K562 (cell line): ENCODE results near the gene OR10H2. TPM values are rescaled to one million over a fixed set of nuclear protein-coding genes. Genes with fewer than 3 reads are reported as not detected.
A peak's percentile ranks its signal among the peaks of the same experiment; 100 is the strongest.

Experiments
- ATAC-seq: fragments of 200-7000 bp; cut with Tn5 transposase; 3 replicates; pipeline ENCODE4 v1.9.1; 2020; ENCODE audit warnings: moderate library complexity
- BruUV-seq: library from RNA; stranded (reverse); fragments of 400-500 nt; replicated peaks from 2 replicates; lab custom pipeline; 2021; lab: Mats Ljungman, UMichigan
- CTCF ChIA-PET: fragments of 300-600 bp; formaldehyde crosslinking; extraction: SDS; loops from one replicate; lab custom pipeline; 2021; ENCODE audit warnings: low intra/inter-chr PET ratio; lab: Yijun Ruan, JAX
- POLR2A ChIA-PET: fragments of 300-600, 350-650 bp; sonication (Branson Sonifier 250); formaldehyde crosslinking; extraction: SDS; loops from one replicate; lab custom pipeline; 2021; ENCODE audit warnings: antibody characterized with exemption, inconsistent platforms; lab: Yijun Ruan, JAX
- DNase-seq, 4 experiments: peaks; one replicate each; pipeline versions ENCODE4 v3.0.0 to v3.0.0-alpha.2; 2011 to 2018; ENCODE audit warnings: low spot score in 3 of 4, mixed read lengths in 3 of 4; ENCODE audit errors: extremely low read depth in 1 of 4
- FAIRE-seq: peaks from 2 replicates; lab custom pipeline; 2011; peaks lifted over from hg19 to GRCh38; lab: Jason Lieb, UNC
- H2AFZ ChIP-seq: 2 replicates; pipeline ENCODE4 v1.6.0; 2011; ENCODE audit warnings: low read depth, low read length, control low read depth, inconsistent platforms
- H3K27ac ChIP-seq: fragments of 200-600 bp; 3 replicates; pipeline ENCODE4 v1.8.0; 2011; ENCODE audit warnings: low read depth, mild to moderate bottlenecking, control low read depth, inconsistent platforms, low read length, moderate library complexity, mixed read lengths; ENCODE audit errors: extremely low read depth
- H3K27me3 ChIP-seq, 2 experiments: fragments of 300-600 bp in 1 of 2; 2 replicates in 1 of 2; 3 replicates in 1 of 2; pipeline versions ENCODE4 v1.6.0 to v1.8.0; 2011; ENCODE audit warnings: inconsistent platforms in 2 of 2, low read length in 2 of 2, mild to moderate bottlenecking in 1 of 2, mixed read lengths in 1 of 2, moderate library complexity in 1 of 2; ENCODE audit not compliant: control insufficient read depth in 2 of 2, insufficient read depth in 2 of 2
- H3K36me3 ChIP-seq: fragments of 300-600 bp; 3 replicates; pipeline ENCODE4 v1.8.0; 2011; ENCODE audit warnings: mild to moderate bottlenecking, low read length, inconsistent platforms; ENCODE audit not compliant: control insufficient read depth, insufficient read depth
- H3K4me1 ChIP-seq, 2 experiments: fragments of 200-600 bp in 1 of 2; replicated peaks in 1 of 2; 2 replicates in 1 of 2; 3 replicates in 1 of 2; pipeline versions ENCODE4 v1.5.1 to v1.8.0; 2011; ENCODE audit warnings: inconsistent platforms in 2 of 2, low read length in 2 of 2, mild to moderate bottlenecking in 1 of 2, mixed read lengths in 1 of 2, moderate library complexity in 1 of 2; ENCODE audit not compliant: control insufficient read depth in 2 of 2, insufficient read depth in 2 of 2
- H3K4me2 ChIP-seq: 2 replicates; pipeline ENCODE4 v1.6.1; 2011; ENCODE audit warnings: low read length, control low read depth, inconsistent platforms, mixed read lengths; ENCODE audit not compliant: insufficient read depth
- H3K4me3 ChIP-seq: fragments of 200-600 bp; sonication (generic), shearing (Covaris generic); 2 replicates; pipeline ENCODE4 v1.5.1; 2016; ENCODE audit warnings: control low read depth, inconsistent platforms
- H3K79me2 ChIP-seq: fragments of 200-600 bp; 3 replicates; pipeline ENCODE4 v1.8.0; 2011; ENCODE audit warnings: low read length, inconsistent platforms; ENCODE audit not compliant: control insufficient read depth, insufficient read depth
- H3K9ac ChIP-seq, 2 experiments: 2 replicates each; pipeline versions ENCODE4 v1.6.0 to v1.6.1; 2011; ENCODE audit warnings: low read depth in 2 of 2, low read length in 2 of 2, control low read depth in 1 of 2, inconsistent platforms in 1 of 2, mild to moderate bottlenecking in 1 of 2, mixed read lengths in 1 of 2; ENCODE audit not compliant: insufficient read depth in 1 of 2
- H3K9me1 ChIP-seq: one replicate; pipeline ENCODE4 v1.6.0; 2011; ENCODE audit warnings: inconsistent platforms, mild to moderate bottlenecking, low read length, moderate library complexity; ENCODE audit not compliant: control insufficient read depth, insufficient read depth
- H3K9me3 ChIP-seq: replicated peaks from 2 replicates; pipeline ENCODE4 v1.5.1; 2011; ENCODE audit warnings: low read depth, low read length, inconsistent platforms; ENCODE audit not compliant: control insufficient read depth, insufficient read depth
- H4K20me1 ChIP-seq: replicated peaks from 2 replicates; pipeline ENCODE4 v1.6.1; 2011; ENCODE audit warnings: low read length, inconsistent platforms, mixed read lengths; ENCODE audit not compliant: control insufficient read depth, insufficient read depth
- BCOR ChIP-seq: fragments of 450-650 bp; IDR thresholded peaks from 2 replicates; pipeline ENCODE4 v1.6.1; 2016
- JUN ChIP-seq, 2 experiments: sonication (generic) in 1 of 2; formaldehyde crosslinking in 1 of 2; IDR thresholded peaks; 2 replicates each; pipeline versions ENCODE4 v1.6.1 to v1.8.0; 2012 to 2022; ENCODE audit warnings: borderline replicate concordance in 2 of 2, mild to moderate bottlenecking in 2 of 2, improper control_type of control experiment in 1 of 2, low read depth in 1 of 2, low read length in 1 of 2, missing genetic modification reagents in 1 of 2
- NFIC ChIP-seq: fragments of 450-650 bp; IDR thresholded peaks from 2 replicates; pipeline ENCODE4 v1.6.1; 2017; ENCODE audit warnings: mild to moderate bottlenecking, inconsistent platforms
- NONO ChIP-seq, 2 experiments: fragments of 200-400 bp in 1 of 2; fragments of 450-650 bp in 1 of 2; formaldehyde crosslinking in 1 of 2; IDR thresholded peaks; 2 replicates each; pipeline ENCODE4 v1.6.1; 2017; ENCODE audit warnings: low read depth in 2 of 2, mild to moderate bottlenecking in 2 of 2, moderate library complexity in 2 of 2, low read length in 1 of 2
- RAD21 ChIP-seq, 2 experiments: fragments of 250-450 bp in 1 of 2; fragments of 450-650 bp in 1 of 2; sonication (Bioruptor Pico) in 1 of 2; formaldehyde crosslinking in 1 of 2; IDR thresholded peaks in 1 of 2; conservative IDR thresholded peaks in 1 of 2; 2 replicates each; pipeline versions ENCODE4 v1.4.0 to v1.8.0; 2020 to 2022; ENCODE audit warnings: mild to moderate bottlenecking in 2 of 2, moderate library complexity in 1 of 2
- SMC3 ChIP-seq: conservative IDR thresholded peaks from 2 replicates; pipeline ENCODE4 v1.6.1; 2011; ENCODE audit warnings: low read depth, low read length, improper control_type of control experiment; ENCODE audit not compliant: insufficient read depth
- ZNF24 ChIP-seq: fragments of 450-650 bp; IDR thresholded peaks from 2 replicates; pipeline ENCODE4 v1.6.1; 2016
- whole genome bisulfite sequencing: fragments of 100-300 bp; shearing (Covaris generic); methylation state at CpG from one replicate; pipeline ENCODE4 v1.1.6; 2016; ENCODE audit warnings: low coverage, mixed read lengths; ENCODE audit not compliant: insufficient coverage; ENCODE audit errors: missing lambda C conversion rate; 5-methylcytosine and 5-hydroxymethylcytosine counted together
- in situ Hi-C: fragments of 300-500 bp; cut with MboI; formaldehyde crosslinking; loops from 4 replicates; pipeline ENCODE4 v1.15.0; 2018; ENCODE audit warnings: inconsistent platforms, mixed read lengths
- intact Hi-C: fragments of 100-400 bp; cut with micrococcal nuclease; formaldehyde crosslinking; loops from 2 replicates; pipeline ENCODE4 v1.14.2; 2022
- polyA plus RNA-seq, 8 experiments: library from polyadenylated mRNA; depleted of rRNA in 4 of 8; stranded (reverse) in 5 of 8; unstranded in 3 of 8; fragments of >200 nt; fragmentation: Nextera tagmentation in 2 of 8; fragmentation: Illumina TruSeq in 1 of 8; extraction: Ambion mirVana in 2 of 8; extraction: Trizol in 1 of 8; gene quantifications; 2 replicates each; pipeline versions ENCODE4 v1.2.1 to v1.2.3, GENCODE V29; 2011 to 2014; ENCODE audit warnings: inconsistent platforms in 1 of 8, missing spikeins in 1 of 8
- total RNA-seq, 7 experiments: library from RNA; depleted of rRNA in 6 of 7; stranded (reverse); fragments of >200 nt in 6 of 7; fragmentation: Illumina TruSeq in 2 of 7; extraction: Trizol in 2 of 7; gene quantifications; 2 replicates each; pipeline versions ENCODE4 v1.2.1 to v1.2.3, GENCODE V29; 2011 to 2021; ENCODE audit warnings: low replicate concordance in 1 of 7
- TF ChIP-seq, protein P1 (sequence below): fragments of 200-800 bp; sonication (Bioruptor generic); IDR thresholded peaks from 2 replicates; pipeline ENCODE4 v1.6.1; 2017; ENCODE audit warnings: missing genetic modification characterization, missing compliant biosample characterization
- TF ChIP-seq, protein P2 (sequence below), 3 experiments: IDR thresholded peaks in 2 of 3; conservative IDR thresholded peaks in 1 of 3; 2 replicates each; pipeline ENCODE4 v1.5.1; 2011 to 2012; ENCODE audit warnings: low read length in 3 of 3, mild to moderate bottlenecking in 3 of 3, control low read depth in 2 of 3, improper control_type of control experiment in 1 of 3, inconsistent platforms in 1 of 3, low read depth in 1 of 3, mixed read lengths in 1 of 3, moderate library complexity in 1 of 3; ENCODE audit not compliant: insufficient read depth in 2 of 3

The OR10H2 gene
- total and polyA plus RNA-seq, 9 of the 15 experiments (the other 6 are each of a cell fraction or from before 2014, with no cell fraction given), result not detected

DNA sequence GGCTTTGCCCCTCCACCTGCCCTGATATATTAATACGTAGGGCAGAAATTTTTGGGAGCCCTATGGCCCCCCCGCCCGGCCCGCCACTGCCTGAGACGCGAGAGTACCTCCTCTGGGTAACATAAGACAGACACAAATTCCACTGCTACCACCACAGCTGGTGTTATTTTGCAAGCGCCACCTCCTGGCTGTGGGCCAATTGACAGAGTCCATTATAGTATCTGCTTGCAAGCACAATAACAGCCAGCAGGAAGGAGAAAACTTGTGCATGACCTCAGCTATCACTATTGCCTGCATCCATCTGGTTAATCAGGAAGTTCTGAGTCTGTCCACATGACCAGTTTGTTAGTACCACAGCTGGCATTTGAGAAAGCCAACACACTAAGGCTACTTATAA, 25.3 kb upstream of the OR10H2 start:
- in situ Hi-C loops, result no loop called here

More for the DNA sequence above, 25.3 kb upstream of the OR10H2 start:
- no peaks in the 10 kb centered on the region for H3K36me3 ChIP-seq
- no TSS peak for BruUV-seq
- no peak overlapping the region for H2AFZ ChIP-seq
- H3K9me3 ChIP-seq, result no peaks in the 10 kb centered on the region
- FAIRE-seq (peak; percentile 63), ATAC-seq (peak; percentile 79), DNase-seq (peak in 3 of 4 experiments; percentile 19 to 63 (median 28))
- no peak overlapping the region for H3K9ac ChIP-seq
- H3K27ac ChIP-seq, result no peak overlapping the region
- no peaks in the 10 kb centered on the region for H3K79me2 ChIP-seq
- intact Hi-C loops, result no loop called here
- no peak overlapping the region for H3K4me2 ChIP-seq
- POLR2A ChIA-PET, result interaction anchor here (0.6 to 0.7 kb wide), 2 partner anchors 29 to 57 kb away, joined by 3 read pairs; no protein-coding TSS in a partner anchor
- CTCF ChIA-PET, result no interaction called here
- no peaks in the 10 kb centered on the region for H3K27me3 ChIP-seq
- no peaks in the 10 kb centered on the region for H4K20me1 ChIP-seq
- no peaks in the 10 kb centered on the region for H3K9me1 ChIP-seq
- H3K4me3 ChIP-seq, result no peak overlapping the region
- 9% methylated on average over 6 of the region's 7 CpGs for WGBS
- H3K4me1 ChIP-seq, result no peaks in the 10 kb centered on the region; a peak in 1 of 5 replicates
- TF ChIP-seq, protein P1, sequence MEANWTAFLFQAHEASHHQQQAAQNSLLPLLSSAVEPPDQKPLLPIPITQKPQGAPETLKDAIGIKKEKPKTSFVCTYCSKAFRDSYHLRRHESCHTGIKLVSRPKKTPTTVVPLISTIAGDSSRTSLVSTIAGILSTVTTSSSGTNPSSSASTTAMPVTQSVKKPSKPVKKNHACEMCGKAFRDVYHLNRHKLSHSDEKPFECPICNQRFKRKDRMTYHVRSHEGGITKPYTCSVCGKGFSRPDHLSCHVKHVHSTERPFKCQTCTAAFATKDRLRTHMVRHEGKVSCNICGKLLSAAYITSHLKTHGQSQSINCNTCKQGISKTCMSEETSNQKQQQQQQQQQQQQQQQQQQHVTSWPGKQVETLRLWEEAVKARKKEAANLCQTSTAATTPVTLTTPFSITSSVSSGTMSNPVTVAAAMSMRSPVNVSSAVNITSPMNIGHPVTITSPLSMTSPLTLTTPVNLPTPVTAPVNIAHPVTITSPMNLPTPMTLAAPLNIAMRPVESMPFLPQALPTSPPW, result peak; percentile 61; the same call in 1 of the 2 replicates
- TF ChIP-seq BCOR (no peak), SMC3 (0 out of 2 replicates have a peak, but pooled peaks have one; percentile 14), JUN (IDR thresholded peaks at IDR 0.05; ENCODE audit: borderline replicate concordance, low read depth, low read length) (no peak), JUN (CRISPR knock-in tag; IDR thresholded peaks at IDR 0.05; ENCODE audit: borderline replicate concordance) (no peak), NONO (IDR thresholded peaks at IDR 0.05; ENCODE audit: low read depth in 2 of 2, low read length in 1 of 2) (no peak), RAD21 (CRISPR knock-in tag; conservative IDR thresholded peaks at IDR 0.05 in 1 of 2, IDR thresholded peaks at IDR 0.05 in 1 of 2) (peak in 1 of 2 experiments; percentile 28; a peak in 1 of 4 replicates), NFIC (peak; percentile 88), ZNF24 (0 out of 2 replicates have a peak, but pooled peaks have one; percentile 32)
- TF ChIP-seq, protein P2, sequence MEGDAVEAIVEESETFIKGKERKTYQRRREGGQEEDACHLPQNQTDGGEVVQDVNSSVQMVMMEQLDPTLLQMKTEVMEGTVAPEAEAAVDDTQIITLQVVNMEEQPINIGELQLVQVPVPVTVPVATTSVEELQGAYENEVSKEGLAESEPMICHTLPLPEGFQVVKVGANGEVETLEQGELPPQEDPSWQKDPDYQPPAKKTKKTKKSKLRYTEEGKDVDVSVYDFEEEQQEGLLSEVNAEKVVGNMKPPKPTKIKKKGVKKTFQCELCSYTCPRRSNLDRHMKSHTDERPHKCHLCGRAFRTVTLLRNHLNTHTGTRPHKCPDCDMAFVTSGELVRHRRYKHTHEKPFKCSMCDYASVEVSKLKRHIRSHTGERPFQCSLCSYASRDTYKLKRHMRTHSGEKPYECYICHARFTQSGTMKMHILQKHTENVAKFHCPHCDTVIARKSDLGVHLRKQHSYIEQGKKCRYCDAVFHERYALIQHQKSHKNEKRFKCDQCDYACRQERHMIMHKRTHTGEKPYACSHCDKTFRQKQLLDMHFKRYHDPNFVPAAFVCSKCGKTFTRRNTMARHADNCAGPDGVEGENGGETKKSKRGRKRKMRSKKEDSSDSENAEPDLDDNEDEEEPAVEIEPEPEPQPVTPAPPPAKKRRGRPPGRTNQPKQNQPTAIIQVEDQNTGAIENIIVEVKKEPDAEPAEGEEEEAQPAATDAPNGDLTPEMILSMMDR (IDR thresholded peaks at IDR 0.05 in 2 of 3, conservative IDR thresholded peaks at IDR 0.05 in 1 of 3; ENCODE audit: insufficient read depth in 2 of 3, low read depth in 1 of 3, low read length in 3 of 3), result peak; percentile 10 to 45 (median 45); a peak in 4 of 6 replicates
